ENCODE measurements around the gene PRDM15. TPM values are rescaled to one million over a fixed set of nuclear protein-coding genes. Genes with fewer than 3 reads are reported as not detected.

Gene PRDM15
- polyA plus RNA-seq, 4 donors = 3.6 to 5.1 (median 4.3) TPM

- no peak for FAIRE-seq
- H3K4me3 ChIP-seq (ENCODE audit: low read depth in 1 of 3, low read length in 3 of 3) = no peak overlapping the region
- no peak for DNase-seq
- H3K27ac ChIP-seq (ENCODE audit: low read depth in 1 of 3, low read length in 2 of 3) = no peak overlapping the region
- 96% methylated on average over 23 of the region's 23 CpGs for WGBS, 3 donors
- no peaks in the 10 kb centered on the region for H3K4me1 ChIP-seq (ENCODE audit: control insufficient read depth in 3 of 3, insufficient read depth in 2 of 3, low read depth in 1 of 3, low read length in 2 of 3)
- H3K36me3 ChIP-seq (ENCODE audit: control insufficient read depth in 3 of 3, insufficient read depth in 2 of 3, low read depth in 1 of 3, low read length in 3 of 3) = peaks cover 0 to 52% (median 2%) of the 10 kb centered on the region in 3 donors
- no peaks in the 10 kb centered on the region for H3K27me3 ChIP-seq (ENCODE audit: control insufficient read depth in 3 of 3, insufficient read depth in 3 of 3, low read length in 3 of 3)
- no peaks in the 10 kb centered on the region for H3K9me3 ChIP-seq (ENCODE audit: control insufficient read depth in 2 of 2, insufficient read depth in 1 of 2, low read depth in 1 of 2, low read length in 1 of 2)
Measured at GRCh38 chr21:41859297-41859980, 19.7 kb downstream of the PRDM15 start.

GRCh38 chr21:41858466-41859296 lies 20.5 kb downstream of the PRDM15 start:
- 94 to 96% (median 95%) methylated on average over 22 to 27 of the region's 27 CpGs for WGBS, 3 donors
- no peaks in the 10 kb centered on the region for H3K9me3 ChIP-seq (ENCODE audit: control insufficient read depth in 2 of 2, insufficient read depth in 1 of 2, low read depth in 1 of 2, low read length in 1 of 2)
- H3K4me3 ChIP-seq (ENCODE audit: low read depth in 1 of 3, low read length in 3 of 3) = no peak overlapping the region
- no peaks in the 10 kb centered on the region for H3K4me1 ChIP-seq (ENCODE audit: control insufficient read depth in 3 of 3, insufficient read depth in 2 of 3, low read depth in 1 of 3, low read length in 2 of 3)
- FAIRE-seq (no peak), DNase-seq (no peak)
- no peak overlapping the region for H3K27ac ChIP-seq (ENCODE audit: low read depth in 1 of 3, low read length in 2 of 3)
- no peaks in the 10 kb centered on the region for H3K27me3 ChIP-seq (ENCODE audit: control insufficient read depth in 3 of 3, insufficient read depth in 3 of 3, low read length in 3 of 3)
- peaks cover 0 to 60% (median 2%) of the 10 kb centered on the region in 3 donors for H3K36me3 ChIP-seq (ENCODE audit: control insufficient read depth in 3 of 3, insufficient read depth in 2 of 3, low read depth in 1 of 3, low read length in 3 of 3)

- no peak overlapping the region for H3K4me3 ChIP-seq (ENCODE audit: low read depth in 1 of 3, low read length in 3 of 3)
- no peak overlapping the region for H3K27ac ChIP-seq (ENCODE audit: low read depth in 1 of 3, low read length in 2 of 3)
- FAIRE-seq (no peak), DNase-seq (no peak)
- WGBS, 3 donors = 94 to 96% (median 96%) methylated on average over 14 of the region's 14 CpGs
- H3K27me3 ChIP-seq (ENCODE audit: control insufficient read depth in 3 of 3, insufficient read depth in 3 of 3, low read length in 3 of 3) = no peaks in the 10 kb centered on the region
- H3K36me3 ChIP-seq (ENCODE audit: control insufficient read depth in 3 of 3, insufficient read depth in 2 of 3, low read depth in 1 of 3, low read length in 3 of 3) = peaks cover 2 to 66% (median 3%) of the 10 kb centered on the region in 3 donors
- H3K4me1 ChIP-seq (ENCODE audit: control insufficient read depth in 3 of 3, insufficient read depth in 2 of 3, low read depth in 1 of 3, low read length in 2 of 3) = no peaks in the 10 kb centered on the region
- no peaks in the 10 kb centered on the region for H3K9me3 ChIP-seq (ENCODE audit: control insufficient read depth in 2 of 2, insufficient read depth in 1 of 2, low read depth in 1 of 2, low read length in 1 of 2)
Measured at GRCh38 chr21:41857771-41858300, 21.3 kb downstream of the PRDM15 start.

GRCh38 chr21:41856572-41856971 lies 22.6 kb downstream of the PRDM15 start:
- Histone ChIP-seq H3K27ac (ENCODE audit: low read depth in 1 of 3, low read length in 2 of 3) (no peak overlapping the region), H3K4me1 (ENCODE audit: control insufficient read depth in 3 of 3, insufficient read depth in 2 of 3, low read depth in 1 of 3, low read length in 2 of 3) (no peaks in the 10 kb centered on the region), H3K36me3 (ENCODE audit: control insufficient read depth in 3 of 3, insufficient read depth in 2 of 3, low read depth in 1 of 3, low read length in 3 of 3) (peaks cover 3 to 72% (median 6%) of the 10 kb centered on the region in 3 donors), H3K9me3 (ENCODE audit: control insufficient read depth in 2 of 2, insufficient read depth in 1 of 2, low read depth in 1 of 2, low read length in 1 of 2) (no peaks in the 10 kb centered on the region), H3K4me3 (ENCODE audit: low read depth in 1 of 3, low read length in 3 of 3) (no peak overlapping the region), H3K27me3 (ENCODE audit: control insufficient read depth in 3 of 3, insufficient read depth in 3 of 3, low read length in 3 of 3) (no peaks in the 10 kb centered on the region)
- DNase-seq = no peak
- WGBS, 3 donors = 86 to 93% (median 90%) methylated on average over 10 of the region's 10 CpGs
- no peak for FAIRE-seq

- Histone ChIP-seq H3K27ac (ENCODE audit: low read depth in 1 of 3, low read length in 2 of 3) (no peak overlapping the region), H3K27me3 (ENCODE audit: control insufficient read depth in 3 of 3, insufficient read depth in 3 of 3, low read length in 3 of 3) (no peaks in the 10 kb centered on the region), H3K4me3 (ENCODE audit: low read depth in 1 of 3, low read length in 3 of 3) (no peak overlapping the region), H3K9me3 (ENCODE audit: control insufficient read depth in 2 of 2, insufficient read depth in 1 of 2, low read depth in 1 of 2, low read length in 1 of 2) (no peaks in the 10 kb centered on the region), H3K36me3 (ENCODE audit: control insufficient read depth in 3 of 3, insufficient read depth in 2 of 3, low read depth in 1 of 3, low read length in 3 of 3) (peaks cover 3 to 78% (median 6%) of the 10 kb centered on the region in 3 donors), H3K4me1 (ENCODE audit: control insufficient read depth in 3 of 3, insufficient read depth in 2 of 3, low read depth in 1 of 3, low read length in 2 of 3) (no peaks in the 10 kb centered on the region)
- WGBS, 3 donors = 93 to 98% (median 95%) methylated on average over 30 to 31 of the region's 31 CpGs
- FAIRE-seq (no peak), DNase-seq (no peak)
Measured at GRCh38 chr21:41854426-41854995, 24.6 kb downstream of the PRDM15 start.

GRCh38 chr21:41852929-41853320 lies 26.2 kb downstream of the PRDM15 start:
- WGBS, 3 donors = 93 to 94% (median 94%) methylated on average over 9 of the region's 9 CpGs
- H3K9me3 ChIP-seq (ENCODE audit: control insufficient read depth in 2 of 2, insufficient read depth in 1 of 2, low read depth in 1 of 2, low read length in 1 of 2) = no peaks in the 10 kb centered on the region
- DNase-seq = no peak
- H3K4me1 ChIP-seq (ENCODE audit: control insufficient read depth in 3 of 3, insufficient read depth in 2 of 3, low read depth in 1 of 3, low read length in 2 of 3) = no peaks in the 10 kb centered on the region
- FAIRE-seq = no peak
- peaks cover 3 to 72% (median 6%) of the 10 kb centered on the region in 3 donors for H3K36me3 ChIP-seq (ENCODE audit: control insufficient read depth in 3 of 3, insufficient read depth in 2 of 3, low read depth in 1 of 3, low read length in 3 of 3)
- H3K27ac ChIP-seq (ENCODE audit: low read depth in 1 of 3, low read length in 2 of 3) = no peak overlapping the region
- no peak overlapping the region for H3K4me3 ChIP-seq (ENCODE audit: low read depth in 1 of 3, low read length in 3 of 3)
- no peaks in the 10 kb centered on the region for H3K27me3 ChIP-seq (ENCODE audit: control insufficient read depth in 3 of 3, insufficient read depth in 3 of 3, low read length in 3 of 3)

GRCh38 chr21:41852151-41852928 lies 26.8 kb downstream of the PRDM15 start:
- no peaks in the 10 kb centered on the region for H3K4me1 ChIP-seq (ENCODE audit: control insufficient read depth in 3 of 3, insufficient read depth in 2 of 3, low read depth in 1 of 3, low read length in 2 of 3)
- no peak overlapping the region for H3K27ac ChIP-seq (ENCODE audit: low read depth in 1 of 3, low read length in 2 of 3)
- DNase-seq (no peak), FAIRE-seq (no peak)
- no peaks in the 10 kb centered on the region for H3K9me3 ChIP-seq (ENCODE audit: control insufficient read depth in 2 of 2, insufficient read depth in 1 of 2, low read depth in 1 of 2, low read length in 1 of 2)
- H3K4me3 ChIP-seq (ENCODE audit: low read depth in 1 of 3, low read length in 3 of 3) = no peak overlapping the region
- peaks cover 3 to 72% (median 6%) of the 10 kb centered on the region in 3 donors for H3K36me3 ChIP-seq (ENCODE audit: control insufficient read depth in 3 of 3, insufficient read depth in 2 of 3, low read depth in 1 of 3, low read length in 3 of 3)
- WGBS, 3 donors = 90 to 91% (median 90%) methylated on average over 20 to 21 of the region's 21 CpGs
- no peaks in the 10 kb centered on the region for H3K27me3 ChIP-seq (ENCODE audit: control insufficient read depth in 3 of 3, insufficient read depth in 3 of 3, low read length in 3 of 3)

Measured in small intestine (tissue), 7 donors.